Hematopoietic multipotent progenitor cell (in vitro differentiated cells): ENCODE data around the gene CNTN5. TPM values are rescaled to one million over a fixed set of nuclear protein-coding genes. Genes with fewer than 3 reads are reported as not detected.
"Not testable (repeated sequence)": the region's sequence is repeated elsewhere in the genome, so short reads cannot be mapped to it uniquely, and the experiment has no call there.

Experiments
- DNase-seq, 3 donors: peaks; one replicate each; pipeline ENCODE4 v3.0.0-alpha.2; 2011 to 2015; ENCODE audit warnings: low read depth in 2 of 3, low spot score in 2 of 3
- total RNA-seq: library from RNA; depleted of rRNA; stranded (reverse); fragments of >200 nt; gene quantifications from one replicate; pipeline ENCODE4 v1.2.3, GENCODE V29; 2012

CNTN5 gene
- total RNA-seq, 1 donor, result not detected

- DNase-seq, result no peak
Observed at GRCh38 chr11:99693941-99694492, 673.3 kb downstream of the CNTN5 start.

GRCh38 chr11:99695106-99695505 lies 674.4 kb downstream of the CNTN5 start:
- DNase-seq, result no peak

- DNase-seq, result no peak
Observed at GRCh38 chr11:99706848-99707247, 686.1 kb downstream of the CNTN5 start.

GRCh38 chr11:99708928-99709672 lies 688.4 kb downstream of the CNTN5 start:
- DNase-seq, result no peak

- no peak for DNase-seq
Observed at GRCh38 chr11:99716302-99716701, 695.6 kb downstream of the CNTN5 start.

- no peak for DNase-seq
Observed at GRCh38 chr11:99718291-99718690, 697.5 kb downstream of the CNTN5 start.

- peak in 2 of 3 donors; percentile 7 to 50 for DNase-seq
Observed at GRCh38 chr11:99739464-99740089, 718.8 kb downstream of the CNTN5 start.

GRCh38 chr11:99742501-99742900 lies 721.8 kb downstream of the CNTN5 start:
- no peak for DNase-seq

GRCh38 chr11:99759787-99760186 lies 739.0 kb downstream of the CNTN5 start:
- DNase-seq, result no peak

- peak in 1 of 3 donors; percentile 3 for DNase-seq
Observed at GRCh38 chr11:99766811-99767210, 746.1 kb downstream of the CNTN5 start.

GRCh38 chr11:99773646-99774045 lies 752.9 kb downstream of the CNTN5 start:
- DNase-seq, result no peak

- DNase-seq, result no peak
Observed at GRCh38 chr11:99781074-99781473, 760.3 kb downstream of the CNTN5 start.

GRCh38 chr11:99791354-99791753 lies 770.6 kb downstream of the CNTN5 start:
- DNase-seq, result no peak

- no peak for DNase-seq
Observed at GRCh38 chr11:99795999-99796398, 775.2 kb downstream of the CNTN5 start.

- no peak for DNase-seq
Observed at GRCh38 chr11:99803501-99803900, 782.8 kb downstream of the CNTN5 start.

GRCh38 chr11:99812516-99812915 lies 791.8 kb downstream of the CNTN5 start:
- DNase-seq, result no peak

GRCh38 chr11:99814021-99814420 lies 793.3 kb downstream of the CNTN5 start:
- no peak for DNase-seq

GRCh38 chr11:99814738-99815137 lies 794.0 kb downstream of the CNTN5 start:
- DNase-seq, result no peak

GRCh38 chr11:99818991-99819390 lies 798.2 kb downstream of the CNTN5 start:
- DNase-seq, result no peak

- no peak for DNase-seq
Observed at GRCh38 chr11:99822846-99823565, 802.3 kb downstream of the CNTN5 start.

- not testable (repeated sequence) for DNase-seq
Observed at GRCh38 chr11:99836739-99837138, 816.0 kb downstream of the CNTN5 start.
